NCI-H187 treated with DMSO at 0.1 percent for 48 hours (cell line): ENCODE measurements around the gene GDPD4.

Source experiments
- DNase-seq: peaks from one replicate; lab custom pipeline; 2025; lab: John Stamatoyannopoulos, UW

GDPD4 gene

GRCh38 chr11:77299528-77299993 is 1.9 kb downstream of the GDPD4 start:
- DNase-seq = no peak

- no peak for DNase-seq
Observed at GRCh38 chr11:77294040-77294439, 7.4 kb downstream of the GDPD4 start.

GRCh38 chr11:77289737-77290136 is 11.7 kb downstream of the GDPD4 start:
- DNase-seq = no peak

GRCh38 chr11:77287615-77288273 is 13.7 kb downstream of the GDPD4 start:
- DNase-seq = no peak

- no peak for DNase-seq
Observed at GRCh38 chr11:77287136-77287535, 14.3 kb downstream of the GDPD4 start.

- DNase-seq = no peak
Observed at GRCh38 chr11:77284476-77285468, 16.7 kb downstream of the GDPD4 start.

- DNase-seq = no peak
Observed at GRCh38 chr11:77283101-77283500, 18.4 kb downstream of the GDPD4 start.

- DNase-seq = no peak
Observed at GRCh38 chr11:77278595-77279506, 22.6 kb downstream of the GDPD4 start.

- no peak for DNase-seq
Observed at GRCh38 chr11:77276271-77276670, 25.2 kb downstream of the GDPD4 start.

- no peak for DNase-seq
Observed at GRCh38 chr11:77270921-77271320, 30.6 kb downstream of the GDPD4 start.

- DNase-seq = no peak
Observed at GRCh38 chr11:77269484-77270123, 31.9 kb downstream of the GDPD4 start.

GRCh38 chr11:77267962-77268361 is 33.5 kb downstream of the GDPD4 start:
- DNase-seq = no peak

GRCh38 chr11:77266766-77267165 is 34.7 kb downstream of the GDPD4 start:
- no peak for DNase-seq

- no peak for DNase-seq
Observed at GRCh38 chr11:77262803-77263202, 38.7 kb downstream of the GDPD4 start.

- DNase-seq = no peak
Observed at GRCh38 chr11:77259641-77260040, 41.8 kb downstream of the GDPD4 start.

GRCh38 chr11:77253690-77254089 is 47.8 kb downstream of the GDPD4 start:
- no peak for DNase-seq

- DNase-seq = no peak
Observed at GRCh38 chr11:77252555-77253270, 48.8 kb downstream of the GDPD4 start.

GRCh38 chr11:77250881-77251640 is 50.4 kb downstream of the GDPD4 start:
- no peak for DNase-seq

GRCh38 chr11:77249427-77249826 is 52.1 kb downstream of the GDPD4 start:
- DNase-seq = no peak
